CD14-positive monocyte (primary cell): ENCODE results near the gene SLC37A2. TPM values are rescaled to one million over a fixed set of nuclear protein-coding genes. Genes with fewer than 3 reads are reported as not detected.
A peak's percentile ranks its signal among the peaks of the same experiment; 100 is the strongest.

ENCODE experiments used
- DNase-seq, 3 donors: peaks; one replicate each; pipeline ENCODE4 v3.0.0-alpha.2; 2011 to 2022
- H2AFZ ChIP-seq: 2 replicates; pipeline ENCODE4 v1.6.0; 2012; ENCODE audit warnings: mild to moderate bottlenecking, low read depth, low read length, inconsistent platforms; ENCODE audit not compliant: insufficient read depth, poor library complexity, severe bottlenecking
- H3K27ac ChIP-seq, 2 donors: 1 replicate in 1 of 2; 2 replicates in 1 of 2; pipeline ENCODE4 v1.5.1; 2012 to 2013; ENCODE audit warnings: low read length in 2 of 2, control low read depth in 1 of 2, inconsistent platforms in 1 of 2, low read depth in 1 of 2, mild to moderate bottlenecking in 1 of 2
- H3K27me3 ChIP-seq, 2 donors: one replicate each; pipeline versions ENCODE4 v1.6.0 to v1.6.1; 2011 to 2013; ENCODE audit warnings: low read length in 2 of 2; ENCODE audit not compliant: control insufficient read depth in 2 of 2, insufficient read depth in 2 of 2
- H3K36me3 ChIP-seq, 2 donors: replicated peaks in 1 of 2; 1 replicate in 1 of 2; 2 replicates in 1 of 2; pipeline versions ENCODE4 v1.5.1 to v1.6.1; 2012 to 2013; ENCODE audit warnings: low read length in 2 of 2, control low read depth in 1 of 2, inconsistent platforms in 1 of 2, mild to moderate bottlenecking in 1 of 2; ENCODE audit not compliant: insufficient read depth in 2 of 2, control insufficient read depth in 1 of 2
- H3K4me1 ChIP-seq, 2 donors: 1 replicate in 1 of 2; 2 replicates in 1 of 2; pipeline versions ENCODE4 v1.5.1 to v1.6.1; 2012 to 2013; ENCODE audit warnings: low read length in 2 of 2, control low read depth in 1 of 2, inconsistent platforms in 1 of 2, mild to moderate bottlenecking in 1 of 2, moderate library complexity in 1 of 2; ENCODE audit not compliant: insufficient read depth in 2 of 2, control insufficient read depth in 1 of 2
- H3K4me2 ChIP-seq: replicated peaks from 2 replicates; pipeline ENCODE3; 2012; ENCODE audit warnings: low read length, moderate library complexity, mild to moderate bottlenecking; ENCODE audit not compliant: poor library complexity, severe bottlenecking; ENCODE audit errors: extremely low read depth
- H3K4me3 ChIP-seq, 3 experiments: fragments of 200-600 bp in 1 of 3; sonication (generic) in 1 of 3; replicated peaks in 1 of 3; 1 replicate in 2 of 3; 2 replicates in 1 of 3; pipeline ENCODE4 v1.5.1; 2011 to 2013; ENCODE audit warnings: low read length in 3 of 3, mild to moderate bottlenecking in 3 of 3, control low read depth in 2 of 3, low read depth in 2 of 3, inconsistent platforms in 1 of 3, moderate library complexity in 1 of 3
- H3K79me2 ChIP-seq: 2 replicates; pipeline ENCODE4 v1.6.0; 2012; ENCODE audit warnings: mild to moderate bottlenecking, control low read depth, inconsistent platforms, low read length, moderate library complexity; ENCODE audit not compliant: insufficient read depth
- H3K9ac ChIP-seq: 2 replicates; pipeline ENCODE4 v1.6.0; 2017; ENCODE audit warnings: low read length, mild to moderate bottlenecking; ENCODE audit not compliant: insufficient read depth, poor library complexity, severe bottlenecking
- H3K9me3 ChIP-seq, 2 donors: replicated peaks in 1 of 2; 1 replicate in 1 of 2; 2 replicates in 1 of 2; pipeline versions ENCODE4 v1.5.1 to v1.6.1; 2012 to 2013; ENCODE audit warnings: low read length in 2 of 2, control low read depth in 1 of 2; ENCODE audit not compliant: control insufficient read depth in 1 of 2, insufficient read depth in 1 of 2
- H4K20me1 ChIP-seq: 2 replicates; pipeline ENCODE4 v1.6.0; 2012; ENCODE audit warnings: mild to moderate bottlenecking, low read length, control low read depth, moderate library complexity; ENCODE audit not compliant: insufficient read depth
- H3K27ac Mint-ChIP-seq, 7 donors: one replicate each; pipeline ENCODE4 v1.8.0; 2020; ENCODE audit warnings: mild to moderate bottlenecking in 7 of 7, mixed read lengths in 7 of 7, moderate library complexity in 6 of 7, inconsistent platforms in 2 of 7
- H3K27me3 Mint-ChIP-seq, 3 donors: one replicate each; pipeline ENCODE4 v1.8.0; 2021 to 2022; ENCODE audit warnings: low read depth in 3 of 3, mild to moderate bottlenecking in 3 of 3, mixed read lengths in 3 of 3, moderate library complexity in 3 of 3, inconsistent platforms in 1 of 3
- H3K36me3 Mint-ChIP-seq, 2 donors: one replicate each; pipeline ENCODE4 v1.8.0; 2020; ENCODE audit warnings: mixed read lengths in 2 of 2, inconsistent platforms in 1 of 2, mild to moderate bottlenecking in 1 of 2
- H3K4me1 Mint-ChIP-seq: one replicate; pipeline ENCODE4 v1.8.0; 2020; ENCODE audit warnings: mild to moderate bottlenecking, mixed read lengths
- H3K4me3 Mint-ChIP-seq, 2 donors: one replicate each; pipeline ENCODE4 v1.8.0; 2020; ENCODE audit warnings: mild to moderate bottlenecking in 2 of 2, mixed read lengths in 2 of 2, moderate library complexity in 1 of 2
- H3K9me3 Mint-ChIP-seq, 7 donors: one replicate each; pipeline ENCODE4 v1.8.0; 2020 to 2022; ENCODE audit warnings: mixed read lengths in 7 of 7, mild to moderate bottlenecking in 6 of 7, moderate library complexity in 6 of 7, inconsistent platforms in 2 of 7
- CTCF ChIP-seq: fragments of 200-600 bp; IDR thresholded peaks from one replicate; pipeline ENCODE4 v1.8.0; 2022; ENCODE audit warnings: antibody characterized with exemption, mild to moderate bottlenecking
- WGBS: methylation state at CpG from one replicate; pipeline ENCODE4 v1.1.5; 2013; ENCODE audit warnings: missing lambda C conversion rate; ENCODE audit not compliant: insufficient coverage; 5-methylcytosine and 5-hydroxymethylcytosine counted together
- intact Hi-C, 2 donors: fragments of 100-400 bp; cut with micrococcal nuclease; formaldehyde crosslinking; loops; one replicate each; pipeline versions ENCODE4 v1.15.0 to v1.15.1; 2023
- polyA plus RNA-seq, 3 donors: library from polyadenylated mRNA; depleted of rRNA in 1 of 3; unstranded in 2 of 3; stranded (reverse) in 1 of 3; fragments of 300-500 nt in 2 of 3; fragments of >200 nt in 1 of 3; fragmentation: Illumina TruSeq in 2 of 3; gene quantifications; 1 replicate in 2 of 3; 2 replicates in 1 of 3; pipeline ENCODE4 v1.2.3, GENCODE V29; 2012 to 2021

The SLC37A2 gene
- polyA plus RNA-seq, 3 donors: 70.8 to 81.5 (median 78.9) TPM

- H3K4me1 ChIP-seq: peaks cover 87 to 96% of the 10 kb centered on the region in 2 donors
- WGBS: no CpG with 5 or more reads among the region's 4 CpGs
- no peaks in the 10 kb centered on the region for H4K20me1 ChIP-seq
- Mint-ChIP-seq H3K27ac (peak overlapping the region; percentile 82 to 100 (median 99)), H3K4me1 (peaks cover 87% of the 10 kb centered on the region), H3K36me3 (peaks cover 30 to 43% of the 10 kb centered on the region in 2 donors), H3K27me3 (peaks cover 0 to 5% (median 1%) of the 10 kb centered on the region in 3 donors), H3K9me3 (peaks cover 0 to 2% (median 0%) of the 10 kb centered on the region in 7 donors), H3K4me3 (no peak overlapping the region)
- no peak for TF ChIP-seq CTCF
- H2AFZ ChIP-seq: no peak overlapping the region
- peak overlapping the region; percentile 26 for H3K4me2 ChIP-seq
- no peak overlapping the region for H3K9ac ChIP-seq
- intact Hi-C loops: loop anchor here in 1 of 2 donors (10.0 kb wide), 1 partner anchor 114 kb away; the partner anchor contains the start of gene CCDC15
- H3K27ac ChIP-seq: peak overlapping the region in 1 of 2 donors; percentile 99
- peaks cover 76% of the 10 kb centered on the region for H3K79me2 ChIP-seq
- H3K36me3 ChIP-seq: no peaks in the 10 kb centered on the region
- no peaks in the 10 kb centered on the region for H3K9me3 ChIP-seq
- no peaks in the 10 kb centered on the region for H3K27me3 ChIP-seq
- peak overlapping the region in 1 of 3 experiments; percentile 33 for H3K4me3 ChIP-seq
- DNase-seq: peak; percentile 47 to 73 (median 62)
These were observed 5.3 kb downstream of the SLC37A2 start for GRCh38 chr11:125068368-125068767.

- H3K36me3 Mint-ChIP-seq: peaks cover 34 to 48% of the 10 kb centered on the region in 2 donors
- Histone ChIP-seq H3K36me3 (peaks cover 0 to 6% of the 10 kb centered on the region in 2 donors), H4K20me1 (no peaks in the 10 kb centered on the region), H3K9ac (peak overlapping the region; percentile 68), H3K4me2 (peak overlapping the region; percentile 42), H3K4me3 (peak overlapping the region in 1 of 3 experiments; percentile 33), H3K79me2 (peaks cover 76% of the 10 kb centered on the region), H3K27ac (peak overlapping the region; percentile 98 to 99), H3K27me3 (no peaks in the 10 kb centered on the region), H2AFZ (no peak overlapping the region), H3K4me1 (peaks cover 89 to 96% of the 10 kb centered on the region in 2 donors), H3K9me3 (no peaks in the 10 kb centered on the region)
- peak overlapping the region; percentile 99 to 100 (median 99) for H3K27ac Mint-ChIP-seq
- H3K27me3 Mint-ChIP-seq: peaks cover 0 to 5% (median 5%) of the 10 kb centered on the region in 3 donors
- H3K4me3 Mint-ChIP-seq: no peak overlapping the region
- peaks cover 0 to 2% (median 0%) of the 10 kb centered on the region in 7 donors for H3K9me3 Mint-ChIP-seq
- TF ChIP-seq CTCF: no peak
- intact Hi-C loops: loop anchor here in 1 of 2 donors (10.0 kb wide), 1 partner anchor 114 kb away; the partner anchor contains the start of gene CCDC15
- no CpG with 5 or more reads among the region's 4 CpGs for WGBS
- H3K4me1 Mint-ChIP-seq: peaks cover 91% of the 10 kb centered on the region
- DNase-seq: peak in 2 of 3 donors; percentile 46 to 62
These were observed 5.9 kb downstream of the SLC37A2 start for GRCh38 chr11:125069008-125069407.
